Breast epithelium (tissue), 4 donors: ENCODE results near the gene REEP6. TPM values are rescaled to one million over a fixed set of nuclear protein-coding genes. Genes with fewer than 3 reads are reported as not detected.

ENCODE experiments used
- DNase-seq, 2 donors: peaks; one replicate each; pipeline ENCODE4 v3.0.0-alpha.2; 2019; ENCODE audit warnings: low spot score in 2 of 2
- H3K27ac ChIP-seq, 2 donors: fragments of 200-600 bp; sonication (generic) in 1 of 2; one replicate each; pipeline ENCODE4 v1.5.1; 2016 to 2019; ENCODE audit warnings: mild to moderate bottlenecking in 1 of 2
- H3K27me3 ChIP-seq, 2 donors: fragments of 200-600 bp; sonication (generic) in 1 of 2; one replicate each; pipeline versions ENCODE4 v1.5.1 to v1.6.0; 2017 to 2019; ENCODE audit warnings: control low read depth in 1 of 2, mild to moderate bottlenecking in 1 of 2
- H3K36me3 ChIP-seq: fragments of 200-600 bp; one replicate; pipeline ENCODE4 v1.5.1; 2019
- H3K4me1 ChIP-seq, 2 donors: fragments of 200-600 bp; sonication (generic); one replicate each; pipeline ENCODE4 v1.5.1; 2016 to 2019; ENCODE audit warnings: control low read depth in 1 of 2
- H3K4me3 ChIP-seq, 3 donors: fragments of 200-600 bp; sonication (generic); 1 replicate in 2 of 3; 2 replicates in 1 of 3; pipeline ENCODE4 v1.5.1; 2016 to 2019; ENCODE audit warnings: mild to moderate bottlenecking in 3 of 3, moderate library complexity in 2 of 3
- H3K9me3 ChIP-seq, 2 donors: fragments of 200-600 bp; sonication (generic) in 1 of 2; one replicate each; pipeline ENCODE4 v1.5.1; 2016 to 2019; ENCODE audit warnings: control low read depth in 1 of 2
- CTCF ChIP-seq, 3 donors: fragments of 450-650 bp; IDR thresholded peaks; one replicate each; pipeline ENCODE4 v1.5.1; 2016 to 2017; ENCODE audit warnings: antibody characterized with exemption in 3 of 3, mild to moderate bottlenecking in 3 of 3, moderate library complexity in 3 of 3
- POLR2A ChIP-seq: fragments of 450-650 bp; IDR thresholded peaks from one replicate; pipeline ENCODE4 v1.6.1; 2016; ENCODE audit warnings: antibody characterized with exemption, mild to moderate bottlenecking, moderate library complexity
- POLR2AphosphoS5 ChIP-seq, 3 donors: sonication (generic); formaldehyde crosslinking; IDR thresholded peaks; one replicate each; pipeline ENCODE4 v1.6.1; 2017; ENCODE audit warnings: antibody characterized with exemption in 3 of 3
- intact Hi-C: fragments of 100-400 bp; cut with DNase I; formaldehyde crosslinking; loops from one replicate; pipeline ENCODE4 v1.15.1; 2023; ENCODE audit warnings: low total_unique reads
- total RNA-seq, 3 donors: library from RNA; depleted of rRNA; stranded (reverse); fragments of >200 nt; gene quantifications; one replicate each; pipeline ENCODE4 v1.1.0, GENCODE V29; 2016

The REEP6 gene
- total RNA-seq, 3 donors from 2014 or later: 4.3 to 17.4 (median 11.0) TPM

GRCh38 chr19:1450735-1451731, 39.9 kb upstream of the REEP6 start:
- H3K4me1 ChIP-seq: peaks cover 6 to 10% of the 10 kb centered on the region in 2 donors
- no peaks in the 10 kb centered on the region for H3K36me3 ChIP-seq
- intact Hi-C loops: no loop called here
- no peak overlapping the region for H3K27ac ChIP-seq
- no peaks in the 10 kb centered on the region for H3K9me3 ChIP-seq
- DNase-seq: no peak
- H3K27me3 ChIP-seq: peaks cover 44 to 84% of the 10 kb centered on the region in 2 donors
- no peak overlapping the region for H3K4me3 ChIP-seq
- no peak for TF ChIP-seq POLR2A
- no peak for TF ChIP-seq CTCF (IDR thresholded peaks at IDR 0.05)
- TF ChIP-seq POLR2AphosphoS5 (IDR thresholded peaks at IDR 0.05): no peak

- no peaks in the 10 kb centered on the region for H3K9me3 ChIP-seq
- TF ChIP-seq POLR2A (no peak), CTCF (IDR thresholded peaks at IDR 0.05) (no peak), POLR2AphosphoS5 (IDR thresholded peaks at IDR 0.05) (no peak)
- H3K4me3 ChIP-seq: no peak overlapping the region
- H3K27ac ChIP-seq: no peak overlapping the region
- H3K27me3 ChIP-seq: peaks cover 35 to 84% of the 10 kb centered on the region in 2 donors
- H3K36me3 ChIP-seq: no peaks in the 10 kb centered on the region
- peaks cover 5 to 6% of the 10 kb centered on the region in 2 donors for H3K4me1 ChIP-seq
- no peak for DNase-seq
- intact Hi-C loops: no loop called here
Observed at GRCh38 chr19:1451916-1452801, 38.8 kb upstream of the REEP6 start.

- Histone ChIP-seq H3K27ac (no peak overlapping the region), H3K4me3 (peak overlapping the region in 2 of 3 donors; percentile 13 to 55), H3K27me3 (peaks cover 29 to 77% of the 10 kb centered on the region in 2 donors), H3K4me1 (peaks cover 5 to 6% of the 10 kb centered on the region in 2 donors), H3K9me3 (no peaks in the 10 kb centered on the region), H3K36me3 (no peaks in the 10 kb centered on the region)
- DNase-seq: no peak
- intact Hi-C loops: no loop called here
- no peak for TF ChIP-seq CTCF (IDR thresholded peaks at IDR 0.05)
- no peak for TF ChIP-seq POLR2A
- no peak for TF ChIP-seq POLR2AphosphoS5 (IDR thresholded peaks at IDR 0.05)
Observed at GRCh38 chr19:1452802-1453524, 38.0 kb upstream of the REEP6 start.

- Histone ChIP-seq H3K4me3 (peak overlapping the region in 2 of 3 donors; percentile 13 to 55), H3K27ac (no peak overlapping the region), H3K4me1 (peaks cover 5 to 6% of the 10 kb centered on the region in 2 donors), H3K27me3 (peaks cover 29 to 73% of the 10 kb centered on the region in 2 donors), H3K9me3 (no peaks in the 10 kb centered on the region), H3K36me3 (no peaks in the 10 kb centered on the region)
- no peak for DNase-seq
- intact Hi-C loops: no loop called here
- TF ChIP-seq CTCF (IDR thresholded peaks at IDR 0.05) (no peak), POLR2AphosphoS5 (IDR thresholded peaks at IDR 0.05) (no peak), POLR2A (no peak)
Observed at GRCh38 chr19:1453525-1454364, 37.2 kb upstream of the REEP6 start.
